ENCODE measurements around the gene AATK.
"Not testable (repeated sequence)": the region's sequence is repeated elsewhere in the genome, so short reads cannot be mapped to it uniquely, and the experiment has no call there.

The AATK gene

DNA sequence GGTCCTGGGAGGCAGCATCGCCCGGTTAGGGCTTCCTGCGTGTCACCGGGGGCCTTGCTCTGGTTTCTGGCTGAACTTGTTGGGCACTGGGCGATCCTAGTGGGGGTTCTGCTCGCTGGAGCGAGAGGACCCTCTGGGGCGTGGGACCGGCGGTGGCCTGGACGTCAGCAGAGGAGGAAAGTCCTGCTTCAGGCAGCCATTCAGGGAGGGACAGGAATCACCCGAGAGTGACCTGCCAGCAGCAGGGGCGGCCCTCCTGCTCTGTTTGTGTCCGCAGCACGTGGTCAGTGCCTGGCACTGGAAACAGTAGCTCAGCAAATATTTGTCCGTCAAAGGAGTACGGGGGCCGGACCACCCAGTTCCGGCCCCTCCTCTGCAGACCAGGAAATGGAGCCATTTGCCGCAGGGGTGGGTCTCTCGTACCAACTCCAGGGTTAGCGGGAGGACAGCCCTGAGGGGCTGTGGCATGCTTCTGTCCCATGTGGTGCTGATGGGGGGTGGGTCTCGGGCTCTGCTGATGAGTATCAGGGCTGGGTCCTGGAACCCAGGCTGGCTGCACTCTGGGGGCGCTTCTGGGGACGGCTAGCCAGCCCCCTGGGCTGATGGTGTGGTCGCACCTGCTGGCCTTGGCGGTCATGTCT is 82.8 kb downstream of the AATK start:
- TF ChIP-seq, protein P1, sequence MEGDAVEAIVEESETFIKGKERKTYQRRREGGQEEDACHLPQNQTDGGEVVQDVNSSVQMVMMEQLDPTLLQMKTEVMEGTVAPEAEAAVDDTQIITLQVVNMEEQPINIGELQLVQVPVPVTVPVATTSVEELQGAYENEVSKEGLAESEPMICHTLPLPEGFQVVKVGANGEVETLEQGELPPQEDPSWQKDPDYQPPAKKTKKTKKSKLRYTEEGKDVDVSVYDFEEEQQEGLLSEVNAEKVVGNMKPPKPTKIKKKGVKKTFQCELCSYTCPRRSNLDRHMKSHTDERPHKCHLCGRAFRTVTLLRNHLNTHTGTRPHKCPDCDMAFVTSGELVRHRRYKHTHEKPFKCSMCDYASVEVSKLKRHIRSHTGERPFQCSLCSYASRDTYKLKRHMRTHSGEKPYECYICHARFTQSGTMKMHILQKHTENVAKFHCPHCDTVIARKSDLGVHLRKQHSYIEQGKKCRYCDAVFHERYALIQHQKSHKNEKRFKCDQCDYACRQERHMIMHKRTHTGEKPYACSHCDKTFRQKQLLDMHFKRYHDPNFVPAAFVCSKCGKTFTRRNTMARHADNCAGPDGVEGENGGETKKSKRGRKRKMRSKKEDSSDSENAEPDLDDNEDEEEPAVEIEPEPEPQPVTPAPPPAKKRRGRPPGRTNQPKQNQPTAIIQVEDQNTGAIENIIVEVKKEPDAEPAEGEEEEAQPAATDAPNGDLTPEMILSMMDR (conservative IDR thresholded peaks at IDR 0.05): no peak
- no peak for TF ChIP-seq ZFX (IDR thresholded peaks at IDR 0.05)
- H3K27ac ChIP-seq: peak overlapping the region; percentile 94

DNA sequence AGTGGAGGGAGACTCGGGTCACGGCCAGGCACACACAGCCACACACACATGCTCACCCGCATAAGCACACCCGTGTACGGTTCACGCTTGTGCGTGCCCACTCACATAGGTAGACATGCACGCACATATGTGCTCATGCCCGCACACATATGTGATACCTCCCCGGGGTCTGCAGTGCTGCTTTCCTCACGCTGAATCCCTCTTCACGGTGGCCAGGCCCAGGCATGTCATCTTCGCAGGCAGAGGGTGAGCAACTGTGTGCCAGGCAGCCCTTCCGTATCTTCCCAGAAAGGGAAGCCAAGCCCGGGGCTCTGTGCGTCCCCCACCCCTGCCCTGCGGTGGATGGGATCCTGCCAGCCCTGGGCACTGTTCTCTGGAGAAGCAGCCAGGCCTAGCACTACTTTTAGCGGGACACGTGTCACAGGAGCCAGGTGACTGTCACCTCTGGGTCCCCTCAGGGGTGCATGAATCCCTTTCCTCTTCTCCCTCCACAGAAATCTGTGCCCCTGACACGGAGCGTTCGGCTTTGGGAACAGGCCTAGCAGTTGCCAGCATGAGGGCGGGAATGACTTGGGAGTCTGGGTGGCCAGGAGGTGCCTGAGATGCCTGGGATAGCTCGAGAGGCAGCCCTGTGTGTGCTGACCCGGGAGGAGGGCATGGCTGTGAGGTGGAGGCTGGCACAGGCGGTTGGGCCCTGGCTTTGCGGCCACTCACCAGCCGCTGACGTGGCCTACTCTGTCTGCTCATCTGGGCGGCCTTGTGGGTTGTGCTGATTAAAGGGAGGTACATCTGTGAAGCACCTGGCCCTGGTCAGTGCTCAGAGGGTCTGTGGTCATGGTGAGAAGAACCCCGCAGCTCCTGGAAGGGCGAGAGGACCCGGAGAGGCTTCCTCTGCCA is 83.6 kb downstream of the AATK start:
- H3K27ac ChIP-seq: peak overlapping the region; percentile 94
- TF ChIP-seq ZFX (IDR thresholded peaks at IDR 0.05): peak; percentile 53; the same call in 1 of the 2 replicates
- TF ChIP-seq, protein P1 (conservative IDR thresholded peaks at IDR 0.05): no peak

DNA sequence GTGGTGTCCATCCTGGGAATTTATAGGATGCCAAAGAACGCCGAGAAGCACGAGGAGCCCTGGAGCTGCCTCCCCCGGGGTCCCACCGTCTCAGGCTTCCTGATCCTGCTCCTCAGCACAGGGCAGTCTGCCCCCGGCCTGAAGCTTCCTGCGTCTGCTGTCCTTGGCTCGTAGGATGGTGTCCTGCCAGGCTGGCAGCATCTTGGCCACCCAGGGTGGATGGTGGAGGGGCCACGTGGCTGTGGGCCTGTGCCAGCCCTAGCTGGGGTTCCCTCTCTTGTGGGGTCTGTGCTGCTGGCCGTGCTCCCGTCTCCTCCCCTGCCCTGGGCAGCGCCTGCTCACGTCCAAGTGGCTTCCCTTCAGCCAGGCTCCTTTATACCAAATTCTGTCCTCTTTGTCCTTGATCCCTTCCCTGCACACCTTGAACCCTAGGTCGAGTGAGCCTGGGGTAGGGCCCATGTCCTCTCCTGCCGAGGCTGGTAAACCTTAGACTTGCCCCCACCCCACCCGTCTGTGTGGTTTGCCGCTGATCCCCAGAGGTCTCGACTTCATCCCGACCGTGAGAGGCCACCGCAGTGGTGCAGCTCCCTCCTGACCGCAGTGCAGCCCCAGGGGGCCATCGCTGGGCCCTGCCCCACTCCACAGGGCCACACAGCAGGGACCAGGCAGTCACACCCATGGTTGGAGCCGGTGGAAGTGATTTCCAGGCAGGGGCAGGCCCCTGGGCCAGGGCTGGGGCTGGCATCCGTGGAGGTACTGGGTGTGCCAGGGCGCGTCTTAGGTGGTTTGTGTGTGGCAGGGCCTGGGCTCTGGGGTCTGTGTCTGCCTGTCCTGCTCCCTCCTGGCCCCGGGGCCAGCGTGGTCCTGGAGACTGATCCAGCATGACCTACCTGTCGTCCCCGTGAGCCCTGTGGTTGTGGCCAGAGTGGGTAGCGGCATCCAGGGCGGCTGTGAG is 84.5 kb downstream of the AATK start:
- peak overlapping the region; percentile 94 for H3K27ac ChIP-seq
- TF ChIP-seq, protein P1 (conservative IDR thresholded peaks at IDR 0.05): no peak
- no peak for TF ChIP-seq ZFX (IDR thresholded peaks at IDR 0.05)

DNA sequence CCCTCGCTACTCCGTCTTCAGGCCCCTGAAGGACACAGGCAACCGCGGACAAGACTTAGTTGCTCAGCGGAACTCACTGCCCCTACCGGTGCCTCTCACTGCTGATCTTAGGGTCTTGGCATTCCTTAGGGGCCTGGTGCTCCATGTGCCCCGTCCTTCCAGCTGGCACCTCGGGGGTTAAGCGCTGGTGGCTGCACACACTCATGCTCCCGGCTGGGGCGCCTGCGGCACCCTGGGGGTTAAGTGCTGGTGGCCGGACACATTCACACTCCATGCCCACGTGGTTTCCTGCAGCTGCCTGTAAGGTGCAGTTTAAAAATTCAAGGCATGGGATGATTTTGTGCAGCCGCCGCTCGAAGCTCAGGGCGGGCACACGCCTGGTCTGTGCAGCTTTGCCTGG is 86.0 kb downstream of the AATK start:
- no peak overlapping the region for H3K27ac ChIP-seq
- TF ChIP-seq, protein P1 (conservative IDR thresholded peaks at IDR 0.05): no peak

DNA sequence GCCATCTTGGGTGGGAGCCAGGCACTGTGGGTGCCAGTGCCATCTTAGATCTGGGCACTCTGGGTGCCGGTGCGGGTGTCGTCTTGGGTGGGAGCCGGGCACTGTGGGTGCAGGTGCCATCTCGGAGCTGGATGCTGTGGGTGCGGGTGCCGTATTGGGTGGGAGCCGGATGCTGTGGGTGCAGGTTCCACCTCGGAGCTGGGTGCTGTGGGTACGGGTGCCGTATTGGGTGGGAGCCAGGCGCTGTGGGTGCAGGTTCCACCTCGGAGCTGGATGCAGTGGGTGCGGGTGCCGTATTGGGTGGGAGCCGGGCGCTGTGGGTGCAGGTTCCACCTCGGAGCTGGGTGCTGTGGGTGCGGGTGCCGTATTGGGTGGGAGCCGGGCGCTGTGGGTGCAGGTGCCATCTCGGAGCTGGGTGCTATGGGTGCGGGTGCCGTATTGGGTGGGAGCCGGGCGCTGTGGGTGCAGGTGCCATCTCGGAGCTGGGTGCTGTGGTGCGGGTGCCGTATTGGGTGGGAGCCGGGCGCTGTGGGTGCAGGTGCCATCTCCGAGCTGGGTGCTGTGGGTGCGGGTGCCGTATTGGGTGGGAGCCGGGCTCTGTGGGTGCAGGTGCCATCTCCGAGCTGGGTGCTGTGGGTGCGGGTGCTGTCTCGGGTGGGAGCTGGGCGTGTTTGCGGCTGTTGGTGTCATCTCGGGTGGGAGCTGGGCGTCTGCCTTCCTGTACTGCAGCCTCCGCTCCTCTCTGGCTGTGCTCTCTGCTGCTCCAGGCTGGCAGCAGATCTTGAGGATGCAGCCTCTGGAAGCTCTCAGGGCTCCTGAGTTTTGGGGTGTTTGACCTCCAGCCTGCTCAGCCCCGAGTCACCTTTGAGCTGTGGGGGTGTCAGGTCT is 87.8 kb downstream of the AATK start:
- not testable (repeated sequence) for H3K27ac ChIP-seq

DNA sequence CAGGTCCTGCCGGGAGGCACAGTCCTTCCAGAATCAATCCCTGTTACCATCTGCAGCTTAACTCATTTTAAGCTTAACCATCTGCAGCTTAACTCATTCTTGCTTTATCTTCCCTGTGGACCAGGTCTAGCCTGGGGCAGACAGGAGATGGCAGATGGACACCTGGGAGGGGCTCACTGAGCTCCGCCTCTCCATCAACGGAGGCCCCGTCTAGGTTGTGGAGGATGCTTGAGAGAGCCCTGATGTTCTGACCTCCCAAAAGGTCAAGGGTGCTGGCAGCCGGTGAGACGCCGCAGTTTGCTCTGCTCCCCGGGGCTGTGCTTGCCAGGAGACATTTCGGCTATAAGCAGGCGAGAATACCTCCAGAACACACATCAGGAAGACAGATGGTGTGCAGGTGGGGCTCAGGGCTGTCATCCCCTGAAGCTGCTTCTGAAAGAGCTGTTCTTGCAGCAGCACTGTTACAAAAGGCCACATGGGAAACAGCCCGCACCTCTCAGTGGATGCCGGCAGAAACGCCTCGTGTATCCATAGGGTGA is 89.8 kb downstream of the AATK start:
- no peak overlapping the region for H3K27ac ChIP-seq
- no peak for TF ChIP-seq ZFX (IDR thresholded peaks at IDR 0.05)
- TF ChIP-seq, protein P1 (conservative IDR thresholded peaks at IDR 0.05): no peak

Data from C4-2B (cell line).